Gastroesophageal sphincter (tissue), 3 donors: ENCODE measurements around the gene PTPN3.

ENCODE experiments used
- EP300 ChIP-seq: sonication (generic); formaldehyde crosslinking; IDR thresholded peaks from one replicate; pipeline ENCODE4 v1.6.1; 2017; ENCODE audit warnings: antibody characterized with exemption, mild to moderate bottlenecking
- TF ChIP-seq, protein P1 (sequence below), 4 experiments: fragments of 200-600 bp in 2 of 4; fragments of 450-650 bp in 2 of 4; sonication (generic) in 1 of 4; IDR thresholded peaks; one replicate each; pipeline ENCODE4 v1.5.1; 2017 to 2019; ENCODE audit warnings: antibody characterized with exemption in 4 of 4, mild to moderate bottlenecking in 2 of 4, moderate library complexity in 2 of 4

DNA sequence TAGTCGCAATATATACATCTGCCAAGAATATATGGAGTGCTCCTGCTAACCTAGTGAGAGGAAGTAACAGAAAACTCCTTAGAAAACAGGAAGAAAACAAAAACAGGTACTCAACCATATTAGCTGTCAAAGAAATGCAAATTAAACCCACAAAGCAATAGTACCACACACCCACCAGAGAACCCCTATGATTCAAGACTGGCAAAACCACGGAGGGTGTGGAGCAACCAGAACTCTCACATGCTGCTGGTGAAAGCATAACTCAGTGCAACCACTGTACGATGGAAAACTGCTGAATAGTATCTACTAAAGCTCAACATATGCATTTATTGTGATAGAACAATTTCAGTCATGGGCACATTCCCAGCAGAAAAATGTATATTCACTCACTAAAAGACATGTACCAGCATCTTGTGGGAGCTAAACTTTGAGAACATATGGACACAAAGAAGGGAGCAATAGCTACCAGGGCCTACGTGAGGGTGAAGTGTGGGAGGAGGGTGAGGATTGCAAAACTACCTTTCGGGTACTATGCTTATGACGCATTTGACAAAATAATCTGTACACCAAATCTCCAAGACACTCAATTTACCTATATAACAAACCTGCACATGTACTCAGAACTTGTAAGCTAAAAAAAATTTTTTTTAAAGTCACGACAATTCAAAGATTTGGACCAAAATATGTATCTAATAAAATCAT lies 34.0 kb downstream of the PTPN3 start:
- no peak for TF ChIP-seq EP300
- TF ChIP-seq, protein P1, sequence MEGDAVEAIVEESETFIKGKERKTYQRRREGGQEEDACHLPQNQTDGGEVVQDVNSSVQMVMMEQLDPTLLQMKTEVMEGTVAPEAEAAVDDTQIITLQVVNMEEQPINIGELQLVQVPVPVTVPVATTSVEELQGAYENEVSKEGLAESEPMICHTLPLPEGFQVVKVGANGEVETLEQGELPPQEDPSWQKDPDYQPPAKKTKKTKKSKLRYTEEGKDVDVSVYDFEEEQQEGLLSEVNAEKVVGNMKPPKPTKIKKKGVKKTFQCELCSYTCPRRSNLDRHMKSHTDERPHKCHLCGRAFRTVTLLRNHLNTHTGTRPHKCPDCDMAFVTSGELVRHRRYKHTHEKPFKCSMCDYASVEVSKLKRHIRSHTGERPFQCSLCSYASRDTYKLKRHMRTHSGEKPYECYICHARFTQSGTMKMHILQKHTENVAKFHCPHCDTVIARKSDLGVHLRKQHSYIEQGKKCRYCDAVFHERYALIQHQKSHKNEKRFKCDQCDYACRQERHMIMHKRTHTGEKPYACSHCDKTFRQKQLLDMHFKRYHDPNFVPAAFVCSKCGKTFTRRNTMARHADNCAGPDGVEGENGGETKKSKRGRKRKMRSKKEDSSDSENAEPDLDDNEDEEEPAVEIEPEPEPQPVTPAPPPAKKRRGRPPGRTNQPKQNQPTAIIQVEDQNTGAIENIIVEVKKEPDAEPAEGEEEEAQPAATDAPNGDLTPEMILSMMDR (IDR thresholded peaks at IDR 0.05) = no peak
